Activated naive CD8-positive, alpha-beta T cell treated with anti-CD3 and anti-CD28 coated beads, Interleukin-2, amount 50 U/mL, for 24 hours (primary cell): Measurements from ENCODE around the gene UBE3C.
"Not testable (repeated sequence)": the region's sequence is repeated elsewhere in the genome, so short reads cannot be mapped to it uniquely, and the experiment has no call there.

Experiments
- ATAC-seq: fragments of 150-1000 bp; cut with Tn5 transposase; one replicate; pipeline ENCODE4 v1.10.0; 2021
- DNase-seq: peaks from one replicate; pipeline ENCODE4 v3.0.0; 2021
- H3K27ac Mint-ChIP-seq: one replicate; pipeline ENCODE4 v1.8.0; 2021; ENCODE audit warnings: mild to moderate bottlenecking, mixed read lengths
- H3K27me3 Mint-ChIP-seq: one replicate; pipeline ENCODE4 v1.8.0; 2021; ENCODE audit warnings: mixed read lengths
- H3K36me3 Mint-ChIP-seq: one replicate; pipeline ENCODE4 v1.8.0; 2021; ENCODE audit warnings: low read depth, mixed read lengths
- H3K4me1 Mint-ChIP-seq: one replicate; pipeline ENCODE4 v1.8.0; 2021; ENCODE audit warnings: mixed read lengths
- H3K4me3 Mint-ChIP-seq: one replicate; pipeline ENCODE4 v1.8.0; 2021; ENCODE audit warnings: mild to moderate bottlenecking, moderate library complexity, mixed read lengths
- H3K9me3 Mint-ChIP-seq: one replicate; pipeline ENCODE4 v1.8.0; 2021; ENCODE audit warnings: mixed read lengths

UBE3C gene

DNA sequence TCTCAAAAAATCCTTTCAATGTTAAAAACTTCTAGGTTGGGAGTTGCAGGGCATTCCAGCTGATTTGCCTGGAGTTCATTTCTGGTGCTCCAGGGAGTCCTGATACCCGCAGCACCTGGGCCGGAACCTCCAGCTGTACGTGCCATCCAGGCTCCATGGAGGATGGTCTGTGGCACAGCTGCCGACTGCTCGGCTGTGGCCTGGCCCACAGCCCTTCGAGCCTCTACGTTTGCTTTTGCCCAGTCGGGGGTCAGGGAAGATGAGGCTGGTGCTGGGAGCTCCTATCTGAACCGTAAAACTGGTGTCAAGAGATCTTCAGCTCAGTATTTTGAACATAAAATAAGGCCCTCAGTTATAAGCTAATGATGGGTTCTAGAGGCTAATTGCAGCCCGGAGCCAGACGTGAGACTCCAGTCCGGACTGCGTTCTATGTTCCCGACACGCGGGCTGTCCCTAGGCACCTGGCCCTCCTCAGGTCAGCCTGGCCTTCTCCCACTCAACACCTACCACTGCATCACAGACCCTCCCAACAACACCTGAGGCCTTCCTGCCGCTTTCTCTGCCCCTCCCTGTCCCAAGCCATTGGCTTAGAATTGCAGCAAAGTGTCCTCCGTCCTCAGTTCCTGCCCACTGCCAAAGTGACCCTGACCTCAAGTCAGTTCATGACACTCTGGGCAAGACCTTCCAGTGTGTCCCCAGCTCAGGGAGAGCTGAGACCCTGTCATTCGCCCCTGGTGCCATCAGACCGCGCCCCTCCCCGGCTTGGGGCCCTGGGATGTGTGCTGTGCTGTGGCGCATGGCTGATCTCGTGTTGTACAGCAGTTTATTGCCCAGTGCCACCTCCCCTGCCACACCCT lies 133.9 kb downstream of the UBE3C start:
- H3K27me3 Mint-ChIP-seq = no peaks in the 10 kb centered on the region
- H3K4me1 Mint-ChIP-seq = peaks cover 20% of the 10 kb centered on the region
- peak overlapping the region; percentile 54 for H3K27ac Mint-ChIP-seq
- no peak for ATAC-seq
- no peak for DNase-seq
- H3K9me3 Mint-ChIP-seq = no peaks in the 10 kb centered on the region
- peaks cover 9% of the 10 kb centered on the region for H3K36me3 Mint-ChIP-seq
- no peak overlapping the region for H3K4me3 Mint-ChIP-seq

DNA sequence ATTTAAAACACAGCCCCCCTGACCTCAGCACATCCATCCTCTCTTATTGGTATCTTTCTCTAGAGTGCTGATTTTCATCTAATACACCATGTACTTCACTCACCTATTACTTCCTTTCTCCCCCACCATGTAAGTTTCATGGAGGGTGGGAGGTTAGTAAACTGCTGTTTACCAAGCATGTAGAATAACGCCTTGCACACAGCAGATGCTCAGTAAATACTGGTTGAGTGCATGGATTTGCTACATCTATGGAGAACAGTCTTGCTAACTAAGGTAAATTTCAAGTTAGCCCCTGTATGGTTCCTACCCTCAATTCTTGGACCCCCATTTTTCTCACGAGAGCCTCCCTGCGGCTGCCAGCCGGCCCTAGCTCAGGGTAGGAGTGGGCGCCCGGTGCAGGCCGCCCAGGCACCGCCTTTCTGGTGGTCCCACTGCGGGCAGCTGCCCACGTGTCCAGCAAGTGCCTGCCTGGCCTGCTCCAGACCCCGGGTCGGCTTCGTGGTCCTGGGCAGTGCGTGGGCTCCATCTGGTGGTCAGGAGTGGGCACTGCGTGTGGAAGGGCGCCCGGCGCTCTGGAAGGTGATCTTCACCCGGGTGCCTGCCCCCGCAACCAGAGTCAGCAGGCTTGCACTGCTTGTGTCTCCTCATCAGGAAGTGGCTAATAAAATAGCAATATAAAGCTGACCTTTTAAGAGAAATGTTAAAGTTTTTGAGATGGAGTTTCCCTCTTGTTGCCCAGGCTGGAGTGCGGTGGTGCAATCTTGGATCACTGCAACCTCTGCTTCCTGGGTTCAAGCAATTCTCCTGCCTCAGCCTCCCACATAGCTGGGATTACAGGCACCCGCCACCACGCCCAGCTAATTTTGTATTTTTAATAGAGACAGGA lies 134.7 kb downstream of the UBE3C start:
- Mint-ChIP-seq H3K27me3 (peaks cover 2% of the 10 kb centered on the region), H3K4me3 (no peak overlapping the region), H3K36me3 (peaks cover 2% of the 10 kb centered on the region), H3K27ac (no peak overlapping the region), H3K9me3 (no peaks in the 10 kb centered on the region), H3K4me1 (peaks cover 25% of the 10 kb centered on the region)
- DNase-seq = peak; percentile 74
- peak; percentile 65 for ATAC-seq

DNA sequence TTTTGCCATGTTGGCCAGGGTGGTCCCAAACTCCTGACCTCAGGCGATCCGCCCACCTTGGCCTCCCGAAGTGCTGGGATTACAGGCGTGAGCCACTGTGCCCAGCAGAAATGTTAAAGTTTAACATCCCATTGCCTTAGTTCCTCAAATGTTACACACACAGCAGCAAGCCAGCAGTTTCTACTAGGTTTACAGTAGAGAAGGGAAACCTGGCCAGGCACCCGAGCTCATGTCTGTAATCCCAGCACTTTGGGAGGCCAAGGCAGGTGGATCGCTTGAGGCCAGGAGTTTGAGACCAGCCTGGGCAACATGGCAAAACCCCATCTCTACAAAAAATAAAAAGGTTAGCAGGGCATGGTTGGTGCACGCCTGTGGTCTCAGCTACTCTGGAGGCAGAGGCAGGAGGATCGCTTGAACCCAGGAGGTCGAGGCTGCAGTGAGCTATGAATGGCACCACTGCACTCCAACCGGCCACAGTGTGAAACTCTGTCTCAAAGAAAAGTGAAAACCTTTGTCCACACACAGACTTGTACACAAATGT lies 135.4 kb downstream of the UBE3C start:
- ATAC-seq, DNase-seq, H3K4me3 Mint-ChIP-seq, H3K36me3 Mint-ChIP-seq, H3K27me3 Mint-ChIP-seq, H3K9me3 Mint-ChIP-seq, H3K27ac Mint-ChIP-seq: not testable (repeated sequence)
- H3K4me1 Mint-ChIP-seq = peaks cover 25% of the 10 kb centered on the region

DNA sequence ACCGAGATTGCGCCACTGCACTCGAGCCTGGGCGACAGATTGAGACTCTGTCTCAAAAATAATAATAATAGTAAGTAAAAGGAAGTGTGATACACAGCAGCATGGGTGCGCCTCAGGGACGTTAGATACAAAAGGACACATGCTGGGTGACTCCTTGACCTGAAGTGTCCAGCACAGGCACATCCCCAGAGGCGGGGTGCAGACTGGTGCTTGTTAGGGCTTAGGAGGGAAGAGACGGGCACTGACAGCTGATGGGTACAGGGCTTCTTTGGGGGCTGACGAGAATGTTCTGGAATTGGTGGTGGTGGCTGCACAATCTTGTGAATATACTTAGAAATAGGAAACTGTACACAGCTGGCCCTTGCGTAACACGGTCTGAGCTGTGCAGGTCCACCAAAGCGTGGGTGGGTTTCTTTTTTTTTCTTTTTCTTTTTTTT lies 136.3 kb downstream of the UBE3C start:
- H3K27me3 Mint-ChIP-seq = peaks cover 3% of the 10 kb centered on the region
- peaks cover 25% of the 10 kb centered on the region for H3K4me1 Mint-ChIP-seq
- DNase-seq = no peak
- H3K9me3 Mint-ChIP-seq = no peaks in the 10 kb centered on the region
- ATAC-seq = no peak
- H3K4me3 Mint-ChIP-seq = no peak overlapping the region
- H3K36me3 Mint-ChIP-seq = peaks cover 2% of the 10 kb centered on the region
- H3K27ac Mint-ChIP-seq = no peak overlapping the region

DNA sequence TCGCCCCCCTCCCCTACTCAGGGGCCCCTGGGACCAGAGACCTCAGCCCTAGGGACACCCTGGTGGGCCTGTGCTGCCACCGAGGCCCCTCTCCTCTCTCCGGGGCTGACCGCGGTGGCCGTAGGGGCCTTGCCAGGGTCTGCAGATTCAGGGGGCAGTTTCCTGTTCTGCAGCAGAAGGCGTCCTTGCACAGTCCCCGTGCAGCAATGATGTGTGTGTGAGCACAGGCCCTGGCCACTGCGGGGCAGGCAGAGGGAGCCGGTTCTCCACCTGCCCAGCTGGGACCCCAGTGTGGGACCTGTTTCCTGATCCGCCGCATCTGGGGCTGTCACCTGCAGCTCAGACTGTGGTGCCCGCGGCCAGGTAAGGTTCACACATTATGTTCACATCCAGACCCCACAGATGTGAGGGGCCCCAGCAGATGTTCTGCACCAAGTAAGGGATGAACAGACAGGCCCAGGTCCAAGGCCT lies 137.4 kb downstream of the UBE3C start:
- no peaks in the 10 kb centered on the region for H3K9me3 Mint-ChIP-seq
- H3K27me3 Mint-ChIP-seq = peaks cover 7% of the 10 kb centered on the region
- peaks cover 25% of the 10 kb centered on the region for H3K4me1 Mint-ChIP-seq
- DNase-seq = no peak
- H3K36me3 Mint-ChIP-seq = no peaks in the 10 kb centered on the region
- H3K27ac Mint-ChIP-seq = no peak overlapping the region
- ATAC-seq = no peak
- H3K4me3 Mint-ChIP-seq = no peak overlapping the region

DNA sequence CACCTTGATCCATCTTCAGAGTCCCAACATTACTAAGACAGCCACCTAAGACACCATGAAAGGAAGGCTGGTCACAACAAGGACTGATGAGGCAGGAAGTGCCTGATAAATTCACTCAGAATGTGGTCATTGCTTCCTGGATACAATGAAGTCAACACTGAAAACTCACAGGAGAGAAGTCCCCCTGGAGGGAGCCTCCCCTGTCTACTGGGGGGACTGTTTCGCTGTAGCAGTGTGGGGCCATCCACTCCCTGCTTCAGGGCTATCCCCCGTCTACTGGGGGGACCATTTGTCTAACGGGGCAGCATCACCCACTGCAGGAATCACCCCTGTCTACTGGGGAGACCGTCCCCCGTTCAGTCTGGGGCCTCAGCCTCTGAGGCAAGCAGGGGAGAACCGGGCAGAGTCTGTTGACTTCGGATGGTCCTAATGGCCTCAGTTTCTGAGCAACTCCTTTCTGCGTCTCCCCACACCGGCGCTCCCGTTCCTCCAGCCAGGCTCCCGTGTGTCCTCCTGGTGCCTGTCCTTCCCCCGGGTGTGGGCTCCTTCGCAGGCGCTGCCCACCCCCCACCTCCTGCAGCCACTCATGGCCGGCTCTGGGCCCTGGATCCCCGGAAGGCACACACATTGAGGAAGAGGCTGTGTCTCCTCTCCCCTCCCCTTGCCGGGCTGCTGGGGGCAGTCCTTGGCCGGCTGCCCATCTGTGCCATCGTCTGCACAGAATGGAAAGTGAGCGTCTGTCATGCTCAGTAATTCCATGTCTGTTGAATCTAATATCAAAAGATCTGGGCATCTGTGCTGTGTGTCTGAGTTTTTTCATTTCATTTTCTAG lies 138.2 kb downstream of the UBE3C start:
- DNase-seq (no peak), ATAC-seq (peak; percentile 25)
- Mint-ChIP-seq H3K4me3 (no peak overlapping the region), H3K36me3 (no peaks in the 10 kb centered on the region), H3K27ac (peak overlapping the region; percentile 5), H3K4me1 (peaks cover 25% of the 10 kb centered on the region), H3K9me3 (no peaks in the 10 kb centered on the region), H3K27me3 (peaks cover 7% of the 10 kb centered on the region)

DNA sequence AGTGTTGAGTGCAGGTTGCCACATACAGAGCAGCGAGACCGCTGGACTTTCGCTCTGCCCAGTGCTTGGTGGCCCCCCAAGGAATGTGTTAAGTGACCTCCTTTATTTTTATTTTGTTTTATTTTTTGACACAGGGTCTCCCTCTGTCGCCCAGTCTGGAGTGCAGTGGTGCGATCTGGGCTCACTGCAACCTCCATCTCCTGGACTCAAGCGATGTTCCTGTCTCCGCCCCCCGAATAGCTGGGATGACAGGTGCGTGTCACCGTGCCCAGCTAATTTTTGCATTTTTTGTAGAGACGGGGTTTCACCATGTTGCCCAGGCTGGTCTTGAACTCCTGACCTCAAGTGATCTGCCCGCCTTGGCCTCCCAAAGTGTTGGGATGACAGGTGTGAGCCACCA lies 138.8 kb downstream of the UBE3C start:
- not testable (repeated sequence) for H3K9me3 Mint-ChIP-seq, H3K27me3 Mint-ChIP-seq, H3K36me3 Mint-ChIP-seq, H3K4me3 Mint-ChIP-seq, DNase-seq, ATAC-seq, H3K27ac Mint-ChIP-seq
- H3K4me1 Mint-ChIP-seq = peaks cover 25% of the 10 kb centered on the region

DNA sequence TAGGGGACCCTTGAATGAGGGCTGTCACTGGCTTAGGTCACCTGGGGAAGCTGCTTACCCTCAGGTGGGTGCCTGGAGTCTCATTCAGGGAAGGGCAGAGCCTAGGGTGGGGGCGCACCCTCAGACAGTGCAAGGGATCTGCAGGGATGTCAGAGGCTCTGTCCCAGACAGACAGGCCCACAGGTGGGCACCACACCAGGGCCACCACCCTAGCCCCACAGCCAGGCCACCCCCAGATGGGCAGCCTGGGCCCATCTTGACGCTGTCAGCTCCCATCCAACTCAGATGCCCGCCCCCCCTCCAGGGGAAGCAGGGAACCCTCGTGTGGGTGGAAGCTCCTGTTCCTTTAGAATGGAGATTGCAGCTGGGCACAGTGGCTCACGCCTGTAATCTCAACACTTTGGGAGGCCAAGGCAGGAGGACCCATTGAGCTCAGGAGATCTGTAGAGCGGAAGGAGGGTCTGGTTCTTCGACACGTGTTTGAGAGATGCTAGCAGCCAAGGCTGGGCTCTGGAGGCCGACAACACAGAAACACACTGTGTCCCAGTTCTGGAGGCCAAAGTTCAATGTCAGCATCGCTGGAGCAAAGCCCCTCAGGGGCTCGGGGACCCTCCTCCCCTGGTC lies 139.6 kb downstream of the UBE3C start:
- Mint-ChIP-seq H3K27ac (no peak overlapping the region), H3K9me3 (no peaks in the 10 kb centered on the region)

DNA sequence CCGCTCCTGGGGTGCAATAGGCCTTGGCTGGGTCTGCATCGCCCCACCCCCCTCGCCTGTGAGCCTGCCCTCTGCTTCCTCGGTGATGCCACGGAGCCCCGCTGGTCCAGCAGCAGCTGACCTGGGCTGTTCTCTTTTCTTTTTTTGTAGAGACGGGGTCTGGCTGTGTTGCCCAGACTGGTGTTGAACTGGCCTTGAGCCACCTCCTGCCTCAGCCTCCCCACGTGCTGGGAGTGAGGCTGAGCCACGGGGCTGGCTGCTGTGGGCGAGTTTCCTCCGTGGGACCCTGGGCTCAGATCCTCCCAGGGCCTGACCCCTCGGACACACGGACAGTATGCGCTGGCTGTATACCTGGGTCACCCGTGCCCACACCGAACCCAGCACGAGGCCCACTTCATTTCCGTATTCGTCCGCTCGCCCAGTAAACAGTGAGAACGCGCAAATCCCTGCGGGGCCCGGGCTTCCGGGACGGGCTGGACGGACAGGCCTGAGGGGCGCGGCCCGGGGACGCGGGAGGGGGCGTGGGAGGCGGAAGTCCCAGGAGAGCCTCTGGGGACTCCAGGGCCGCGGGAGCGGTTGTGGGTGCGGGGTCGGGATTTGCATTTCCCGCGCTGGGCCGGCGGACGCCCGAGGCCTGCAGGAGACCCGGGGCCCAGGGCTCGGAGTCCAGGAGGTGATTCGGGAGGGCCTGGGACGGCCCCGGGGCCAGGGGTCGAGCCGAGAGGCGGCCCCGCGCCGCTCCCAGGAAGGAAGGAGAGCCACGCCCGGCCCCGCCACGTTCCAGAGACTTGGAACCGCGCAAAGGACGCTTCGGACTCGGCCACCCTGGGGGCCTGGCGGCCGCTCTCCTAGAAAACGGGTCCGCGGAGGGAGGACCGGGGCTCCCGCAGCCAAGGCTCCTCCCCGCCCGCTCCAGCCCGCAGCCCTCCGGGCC lies 140.3 kb downstream of the UBE3C start:
- ATAC-seq = no peak
- Mint-ChIP-seq H3K4me3 (no peak overlapping the region), H3K27me3 (peaks cover 7% of the 10 kb centered on the region), H3K36me3 (no peaks in the 10 kb centered on the region), H3K27ac (no peak overlapping the region), H3K4me1 (peaks cover 18% of the 10 kb centered on the region), H3K9me3 (no peaks in the 10 kb centered on the region)
- DNase-seq = no peak

More for the DNA sequence above, 139.6 kb downstream of the UBE3C start:
- DNase-seq (no peak), ATAC-seq (no peak)
- peaks cover 25% of the 10 kb centered on the region for H3K4me1 Mint-ChIP-seq
- no peak overlapping the region for H3K4me3 Mint-ChIP-seq
- H3K36me3 Mint-ChIP-seq = no peaks in the 10 kb centered on the region
- H3K27me3 Mint-ChIP-seq = peaks cover 7% of the 10 kb centered on the region

DNA sequence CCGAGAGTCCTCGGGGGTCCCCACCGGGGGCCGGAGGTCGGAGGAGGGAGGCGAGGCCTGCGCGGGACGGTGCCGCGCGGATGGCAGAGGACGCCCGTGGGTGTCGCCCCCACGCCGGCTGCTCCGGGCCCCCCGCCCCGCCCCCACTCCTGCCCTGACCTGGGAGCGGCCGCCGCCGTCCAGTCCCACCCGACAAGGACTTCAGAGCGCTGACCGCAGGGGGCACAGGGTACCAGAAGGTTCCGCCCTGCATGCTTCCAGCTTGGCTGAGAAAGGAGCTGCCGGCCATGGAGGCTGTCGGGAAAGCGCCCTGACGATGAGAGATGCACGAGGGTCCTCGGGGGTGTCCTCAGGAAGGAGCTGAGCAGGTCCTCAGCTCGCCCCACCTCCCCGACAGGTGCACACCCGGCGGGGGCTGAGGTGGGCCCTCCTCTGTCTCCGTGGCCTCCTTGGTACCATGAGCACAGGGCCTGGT lies 141.1 kb downstream of the UBE3C start:
- DNase-seq (no peak), ATAC-seq (no peak)
- Mint-ChIP-seq H3K36me3 (no peaks in the 10 kb centered on the region), H3K4me3 (no peak overlapping the region), H3K27me3 (peaks cover 7% of the 10 kb centered on the region), H3K27ac (no peak overlapping the region), H3K4me1 (peaks cover 18% of the 10 kb centered on the region), H3K9me3 (no peaks in the 10 kb centered on the region)

DNA sequence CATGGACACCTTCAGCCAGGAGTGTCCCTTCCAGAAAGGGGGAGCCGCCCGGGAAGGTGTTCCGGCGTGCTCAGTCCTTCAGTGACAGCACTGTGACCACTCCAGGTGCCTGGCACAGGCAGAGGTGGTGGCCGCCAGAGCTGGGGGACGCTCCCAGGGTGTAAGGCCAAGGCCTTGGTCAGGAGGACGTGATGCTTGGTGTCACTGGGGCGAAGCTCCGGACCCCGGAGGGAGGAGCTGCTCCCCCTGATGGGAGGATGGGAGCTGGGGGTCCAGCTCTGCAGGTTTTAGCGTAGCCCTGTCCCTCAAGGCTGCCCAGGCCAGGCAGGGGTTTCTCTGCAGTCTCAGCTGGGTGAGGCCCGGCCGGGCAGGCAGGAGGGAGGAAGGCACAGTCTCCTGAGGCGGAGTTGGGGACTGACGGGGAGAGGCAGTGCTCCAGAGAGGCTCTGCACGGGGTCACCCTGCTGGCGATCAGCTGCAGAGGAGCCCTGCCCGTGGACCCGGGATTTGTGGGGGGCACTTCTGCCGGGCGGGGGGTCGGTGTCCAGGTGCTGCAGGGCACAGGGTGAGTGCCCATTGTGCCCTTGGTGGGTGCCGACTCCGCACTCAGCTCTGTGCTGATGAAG lies 141.6 kb downstream of the UBE3C start:
- ATAC-seq = no peak
- Mint-ChIP-seq H3K9me3 (no peaks in the 10 kb centered on the region), H3K27me3 (peaks cover 7% of the 10 kb centered on the region), H3K27ac (no peak overlapping the region), H3K4me3 (no peak overlapping the region), H3K36me3 (no peaks in the 10 kb centered on the region), H3K4me1 (peaks cover 18% of the 10 kb centered on the region)
- DNase-seq = no peak

DNA sequence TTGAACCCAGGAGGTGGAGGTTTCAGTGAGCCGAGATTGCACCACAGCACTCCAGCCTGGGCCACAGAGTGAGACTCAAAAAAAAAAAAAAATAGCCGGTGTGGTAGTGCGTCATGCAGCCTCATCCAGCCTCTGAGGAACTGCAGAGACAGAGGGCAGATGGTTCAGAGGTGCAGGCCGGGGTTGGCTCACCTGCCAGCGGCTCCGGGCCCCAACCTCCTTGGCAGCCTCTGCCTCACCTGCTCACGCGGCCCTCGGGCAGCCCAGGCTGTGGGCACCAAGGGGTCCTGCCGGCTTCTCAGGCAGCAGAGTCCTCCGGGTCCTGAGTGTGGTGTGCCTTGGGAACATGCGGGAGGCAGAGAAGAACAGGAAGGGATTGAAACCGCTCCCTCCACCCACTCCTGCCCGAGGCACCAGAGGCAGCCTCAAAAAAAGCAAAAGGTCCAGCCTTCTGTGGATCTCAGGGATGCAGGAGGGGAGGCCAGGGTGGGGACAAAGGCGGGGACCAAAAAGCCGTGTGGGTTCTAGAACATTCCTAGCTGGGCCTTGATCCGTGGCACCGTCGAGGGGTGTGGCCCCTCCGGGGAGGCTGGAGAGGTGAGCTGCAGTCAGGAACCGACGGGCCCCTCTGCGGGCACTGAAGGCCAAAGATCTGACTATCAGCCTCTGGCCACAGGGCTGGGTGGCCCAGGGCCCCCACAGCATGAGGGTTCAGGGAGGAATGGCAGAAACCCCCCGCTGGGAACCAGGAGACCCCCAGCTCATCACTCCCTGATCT lies 142.7 kb downstream of the UBE3C start:
- Mint-ChIP-seq H3K4me3 (no peak overlapping the region), H3K27me3 (peaks cover 7% of the 10 kb centered on the region), H3K36me3 (no peaks in the 10 kb centered on the region), H3K4me1 (peaks cover 16% of the 10 kb centered on the region), H3K27ac (no peak overlapping the region), H3K9me3 (no peaks in the 10 kb centered on the region)
- no peak for DNase-seq
- no peak for ATAC-seq
